Mesenchymal stem cell (in vitro differentiated cells and primary cell): ENCODE measurements around the gene MKI67.

Experiments used
- DNase-seq: peaks from one replicate; pipeline ENCODE4 v3.0.0-alpha.2; 2013
- H2AFZ ChIP-seq: one replicate; pipeline ENCODE4 v1.6.1; 2013; ENCODE audit warnings: low read depth, mild to moderate bottlenecking, control low read depth, inconsistent platforms, low read length, moderate library complexity
- H2AK5ac ChIP-seq: 2 replicates; pipeline ENCODE4 v1.6.1; 2013; ENCODE audit warnings: low read length, moderate library complexity, mild to moderate bottlenecking, inconsistent platforms; ENCODE audit not compliant: severe bottlenecking
- H2BK120ac ChIP-seq: one replicate; pipeline ENCODE4 v1.6.1; 2013; ENCODE audit warnings: low read depth, mild to moderate bottlenecking, inconsistent platforms, low read length, moderate library complexity
- H2BK12ac ChIP-seq, 2 experiments: one replicate each; pipeline ENCODE4 v1.6.1; 2013; ENCODE audit warnings: inconsistent platforms in 2 of 2, low read length in 2 of 2, mild to moderate bottlenecking in 2 of 2, moderate library complexity in 2 of 2, control low read depth in 1 of 2
- H2BK15ac ChIP-seq: one replicate; pipeline ENCODE4 v1.6.1; 2013; ENCODE audit warnings: mild to moderate bottlenecking, low read depth, inconsistent platforms; ENCODE audit not compliant: poor library complexity, severe bottlenecking
- H2BK5ac ChIP-seq: 2 replicates; pipeline ENCODE4 v1.6.1; 2013; ENCODE audit warnings: low read depth, mild to moderate bottlenecking, low read length, control low read depth, inconsistent platforms; ENCODE audit not compliant: poor library complexity, severe bottlenecking
- H3K14ac ChIP-seq, 2 experiments: one replicate each; pipeline ENCODE4 v1.6.1; 2013; ENCODE audit warnings: inconsistent platforms in 2 of 2, low read length in 2 of 2, control low read depth in 1 of 2, mild to moderate bottlenecking in 1 of 2, moderate library complexity in 1 of 2
- H3K18ac ChIP-seq, 2 experiments: one replicate each; pipeline ENCODE4 v1.6.1; 2013; ENCODE audit warnings: inconsistent platforms in 2 of 2, low read length in 2 of 2, control low read depth in 1 of 2, low read depth in 1 of 2, mild to moderate bottlenecking in 1 of 2
- H3K23ac ChIP-seq, 2 experiments: one replicate each; pipeline ENCODE4 v1.6.1; 2013; ENCODE audit warnings: inconsistent platforms in 2 of 2, low read length in 2 of 2, mild to moderate bottlenecking in 2 of 2, moderate library complexity in 2 of 2, control low read depth in 1 of 2
- H3K27ac ChIP-seq: 2 replicates; pipeline ENCODE4 v1.5.1; 2013; ENCODE audit warnings: mild to moderate bottlenecking, moderate library complexity, low read length, control low read depth, inconsistent platforms; ENCODE audit not compliant: poor library complexity, severe bottlenecking
- H3K27me3 ChIP-seq, 2 experiments: 2 replicates each; pipeline versions ENCODE4 v1.6.1 to v1.7.0; 2013; ENCODE audit warnings: low read length in 2 of 2, mild to moderate bottlenecking in 2 of 2, moderate library complexity in 2 of 2, control low read depth in 1 of 2, inconsistent platforms in 1 of 2; ENCODE audit not compliant: control insufficient read depth in 1 of 2, insufficient read depth in 1 of 2
- H3K36me3 ChIP-seq, 2 experiments: 2 replicates each; pipeline versions ENCODE4 v1.6.1 to v1.7.0; 2013; ENCODE audit warnings: low read length in 2 of 2, control low read depth in 1 of 2, inconsistent platforms in 1 of 2, low read depth in 1 of 2, mild to moderate bottlenecking in 1 of 2; ENCODE audit not compliant: insufficient read depth in 2 of 2, control insufficient read depth in 1 of 2
- H3K4ac ChIP-seq, 2 experiments: one replicate each; pipeline ENCODE4 v1.6.1; 2013; ENCODE audit warnings: inconsistent platforms in 2 of 2, low read length in 2 of 2, mild to moderate bottlenecking in 2 of 2, moderate library complexity in 2 of 2, control low read depth in 1 of 2, low read depth in 1 of 2
- H3K4me1 ChIP-seq: 2 replicates; pipeline ENCODE4 v1.6.1; 2013; ENCODE audit warnings: low read depth, low read length, control low read depth; ENCODE audit not compliant: control insufficient read depth, insufficient read depth
- H3K4me2 ChIP-seq: 2 replicates; pipeline ENCODE4 v1.6.1; 2013; ENCODE audit warnings: low read length, mild to moderate bottlenecking, inconsistent platforms; ENCODE audit not compliant: poor library complexity, severe bottlenecking
- H3K4me3 ChIP-seq, 2 experiments: 2 replicates each; pipeline versions ENCODE4 v1.5.1 to v1.7.0; 2013; ENCODE audit warnings: low read length in 2 of 2, mild to moderate bottlenecking in 2 of 2, control low read depth in 1 of 2, low read depth in 1 of 2; ENCODE audit not compliant: insufficient read depth in 1 of 2
- H3K79me1 ChIP-seq: replicated peaks from 2 replicates; pipeline ENCODE4 v1.6.1; 2013; ENCODE audit warnings: mild to moderate bottlenecking, control low read depth, low read length, inconsistent platforms; ENCODE audit not compliant: poor library complexity, severe bottlenecking
- H3K9ac ChIP-seq: 2 replicates; pipeline ENCODE4 v1.7.0; 2013; ENCODE audit warnings: mild to moderate bottlenecking, low read length, moderate library complexity
- H3K9me3 ChIP-seq: 2 replicates; pipeline ENCODE4 v1.7.0; 2013; ENCODE audit warnings: mild to moderate bottlenecking, low read length; ENCODE audit not compliant: control insufficient read depth
- H4K8ac ChIP-seq: one replicate; pipeline ENCODE4 v1.6.1; 2013; ENCODE audit warnings: inconsistent platforms, mild to moderate bottlenecking, low read length, moderate library complexity
- H4K91ac ChIP-seq: one replicate; pipeline ENCODE4 v1.6.1; 2013; ENCODE audit warnings: mild to moderate bottlenecking, low read length, inconsistent platforms
- WGBS: methylation state at CpG from one replicate; pipeline ENCODE4 v1.1.7; 2013; ENCODE audit warnings: mixed read lengths; 5-methylcytosine and 5-hydroxymethylcytosine counted together

MKI67 gene

GRCh38 chr10:128059982-128060293, 66.3 kb downstream of the MKI67 start:
- H4K91ac ChIP-seq = peak overlapping the region; percentile 52
- no peak overlapping the region for H3K14ac ChIP-seq
- DNase-seq = no peak
- peak overlapping the region in 1 of 2 experiments; percentile 21 for H2BK12ac ChIP-seq
- H2BK120ac ChIP-seq = no peak overlapping the region
- no peak overlapping the region for H3K4ac ChIP-seq
- no peak overlapping the region for H3K27ac ChIP-seq
- H3K23ac ChIP-seq = no peak overlapping the region
- no peak overlapping the region for H4K8ac ChIP-seq
- no peak overlapping the region for H3K4me2 ChIP-seq
- H3K18ac ChIP-seq = no peak overlapping the region
- no peaks in the 10 kb centered on the region for H3K27me3 ChIP-seq
- H3K36me3 ChIP-seq = peaks cover 17 to 29% of the 10 kb centered on the region in 2 experiments
- no peak overlapping the region for H2AFZ ChIP-seq
- 40% methylated on average over 1 of the region's 1 CpG for WGBS
- H3K9me3 ChIP-seq = no peaks in the 10 kb centered on the region
- no peak overlapping the region for H2BK5ac ChIP-seq
- no peak overlapping the region for H2BK15ac ChIP-seq
- H3K4me1 ChIP-seq = peaks cover 18% of the 10 kb centered on the region
- H3K79me1 ChIP-seq = no peaks in the 10 kb centered on the region
- H3K4me3 ChIP-seq = no peak overlapping the region
- no peak overlapping the region for H3K9ac ChIP-seq
- no peak overlapping the region for H2AK5ac ChIP-seq

- H2BK15ac ChIP-seq = no peak overlapping the region
- H2BK120ac ChIP-seq = no peak overlapping the region
- no peak overlapping the region for H3K4ac ChIP-seq
- no peak overlapping the region for H4K8ac ChIP-seq
- H3K27ac ChIP-seq = no peak overlapping the region
- no peak overlapping the region for H2AFZ ChIP-seq
- H2BK5ac ChIP-seq = no peak overlapping the region
- no peak for DNase-seq
- WGBS = 89% methylated on average over 15 of the region's 15 CpGs
- H4K91ac ChIP-seq = peak overlapping the region; percentile 52
- H2BK12ac ChIP-seq = no peak overlapping the region
- H3K4me3 ChIP-seq = no peak overlapping the region
- H2AK5ac ChIP-seq = no peak overlapping the region
- peaks cover 14% of the 10 kb centered on the region for H3K4me1 ChIP-seq
- H3K4me2 ChIP-seq = no peak overlapping the region
- no peaks in the 10 kb centered on the region for H3K79me1 ChIP-seq
- H3K9me3 ChIP-seq = no peaks in the 10 kb centered on the region
- no peak overlapping the region for H3K9ac ChIP-seq
- no peak overlapping the region for H3K23ac ChIP-seq
- H3K27me3 ChIP-seq = no peaks in the 10 kb centered on the region
- H3K18ac ChIP-seq = no peak overlapping the region
- peaks cover 17 to 33% of the 10 kb centered on the region in 2 experiments for H3K36me3 ChIP-seq
- no peak overlapping the region for H3K14ac ChIP-seq
Observed at GRCh38 chr10:128059266-128059981, 66.8 kb downstream of the MKI67 start.

- Histone ChIP-seq H4K8ac (no peak overlapping the region), H3K4me2 (no peak overlapping the region), H2AK5ac (no peak overlapping the region), H4K91ac (no peak overlapping the region), H2BK12ac (no peak overlapping the region), H3K23ac (no peak overlapping the region), H3K4ac (no peak overlapping the region), H3K18ac (no peak overlapping the region), H3K4me1 (peaks cover 7% of the 10 kb centered on the region), H2BK15ac (no peak overlapping the region), H3K9ac (no peak overlapping the region), H3K27me3 (no peaks in the 10 kb centered on the region), H2AFZ (no peak overlapping the region), H3K79me1 (no peaks in the 10 kb centered on the region), H3K4me3 (no peak overlapping the region), H3K9me3 (no peaks in the 10 kb centered on the region), H2BK120ac (no peak overlapping the region), H2BK5ac (no peak overlapping the region), H3K14ac (no peak overlapping the region), H3K36me3 (peaks cover 17 to 32% of the 10 kb centered on the region in 2 experiments), H3K27ac (no peak overlapping the region)
- no peak for DNase-seq
Observed at GRCh38 chr10:128058750-128059134, 67.5 kb downstream of the MKI67 start.

- no peak overlapping the region for H3K27ac ChIP-seq
- no peak overlapping the region for H3K14ac ChIP-seq
- WGBS = 90% methylated on average over 8 of the region's 9 CpGs
- H2BK15ac ChIP-seq = no peak overlapping the region
- no peak overlapping the region for H3K4ac ChIP-seq
- no peak overlapping the region for H3K23ac ChIP-seq
- no peak overlapping the region for H3K4me2 ChIP-seq
- H3K4me3 ChIP-seq = no peak overlapping the region
- H2AK5ac ChIP-seq = no peak overlapping the region
- no peak overlapping the region for H2BK120ac ChIP-seq
- peaks cover 16 to 33% of the 10 kb centered on the region in 2 experiments for H3K36me3 ChIP-seq
- no peak overlapping the region for H3K18ac ChIP-seq
- no peak overlapping the region for H2BK5ac ChIP-seq
- H2BK12ac ChIP-seq = no peak overlapping the region
- H3K4me1 ChIP-seq = peaks cover 5% of the 10 kb centered on the region
- no peak for DNase-seq
- H3K79me1 ChIP-seq = no peaks in the 10 kb centered on the region
- no peak overlapping the region for H4K91ac ChIP-seq
- H4K8ac ChIP-seq = no peak overlapping the region
- H3K27me3 ChIP-seq = no peaks in the 10 kb centered on the region
- H3K9me3 ChIP-seq = no peaks in the 10 kb centered on the region
- no peak overlapping the region for H3K9ac ChIP-seq
- no peak overlapping the region for H2AFZ ChIP-seq
Observed at GRCh38 chr10:128058106-128058749, 68.0 kb downstream of the MKI67 start.
